Measurements from ENCODE around the gene UBR1. TPM values are rescaled to one million over a fixed set of nuclear protein-coding genes. Genes with fewer than 3 reads are reported as not detected.

The UBR1 gene
- total RNA-seq (2022; extraction: Qiagen RNA extraction; ENCODE audit: low read depth), result 3.7 to 5.1 TPM (median 4.8 TPM) in 5 replicates

DNA sequence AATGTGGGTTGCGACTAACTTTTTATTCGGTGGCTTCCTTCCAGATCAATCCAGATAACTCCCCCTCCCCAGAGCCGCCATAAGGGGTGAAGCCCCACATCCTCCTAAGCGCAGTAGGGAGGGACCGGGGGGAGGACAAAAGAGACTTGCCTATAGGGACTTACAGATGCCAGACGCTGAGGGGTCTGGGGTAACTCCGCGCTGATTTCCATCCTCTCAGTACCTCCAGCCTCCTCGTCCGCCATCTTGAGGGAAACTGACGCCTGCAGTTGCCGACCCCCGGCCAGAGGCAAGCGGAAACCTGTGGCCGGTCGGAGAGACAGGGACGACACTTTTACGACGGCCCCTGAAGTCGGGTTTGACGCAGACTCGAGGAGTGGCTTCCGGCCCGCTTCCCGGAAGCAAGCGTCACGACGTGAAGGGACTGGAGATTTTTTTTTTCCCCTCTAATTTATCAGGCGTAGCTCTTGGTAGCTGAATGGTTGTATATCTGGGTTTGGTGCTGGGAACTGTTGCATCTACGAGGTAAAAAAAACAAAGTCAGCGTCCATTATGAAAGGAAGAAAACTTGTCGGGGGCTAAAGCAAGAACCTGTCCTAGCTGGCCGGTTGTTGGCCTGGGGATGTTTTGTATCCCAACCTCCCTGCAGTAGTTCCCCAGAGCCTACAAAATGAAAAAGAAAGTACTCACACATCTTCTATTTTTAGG is at the start of gene UBR1:
TSS of gene UBR1 (minus strand) at position 261 of the 708 bp plus-strand sequence. CDS start at position 245, 16 bp downstream.

GRCh38 chr15:43133430-43134156 is 27.8 kb upstream of the UBR1 start, which contains the start of gene TMEM62:
Gene TMEM62, plus strand, starts transcription at chr15:43133586. Its CDS starts 217 bp downstream, at chr15:43133803.

DNA sequence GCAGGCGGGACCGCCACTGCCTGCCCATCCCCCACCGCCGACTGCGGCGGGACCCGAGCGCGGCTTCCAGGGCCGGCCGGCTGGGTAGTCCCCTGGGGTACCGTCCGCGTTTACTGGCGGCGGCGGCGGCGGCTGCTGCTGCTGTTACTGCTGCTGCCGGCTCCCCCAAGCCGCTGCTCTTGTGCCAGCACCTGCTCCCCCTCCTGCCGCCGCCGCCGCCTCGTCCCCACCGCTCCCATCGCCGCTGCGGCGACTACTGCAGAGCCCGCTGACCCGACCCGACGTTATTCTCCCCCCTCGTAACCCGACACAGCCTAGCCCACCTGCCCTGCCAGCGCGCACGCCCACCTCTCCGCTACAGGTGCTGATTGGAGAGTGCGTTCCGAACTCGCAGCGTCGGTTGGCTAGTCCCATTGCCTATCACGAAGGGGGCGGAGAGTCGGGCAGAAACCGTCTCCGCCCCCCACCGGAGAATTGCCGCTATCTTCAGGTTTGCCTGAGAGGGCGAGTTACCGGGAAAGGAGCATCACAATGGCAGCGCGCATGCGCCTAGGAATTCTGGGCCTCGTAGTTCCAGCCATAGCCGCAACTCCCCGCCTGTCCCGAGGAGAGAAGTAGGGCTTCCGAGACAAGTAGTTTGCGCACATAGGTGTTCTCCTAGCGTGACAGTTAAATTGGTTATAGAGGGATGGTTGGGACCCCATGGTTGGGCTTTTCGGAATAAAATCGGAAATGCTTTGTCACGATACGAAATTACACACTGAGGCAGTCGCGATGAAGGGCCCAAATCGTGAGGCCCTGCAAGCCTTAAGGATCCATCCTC is 185.1 kb downstream of the UBR1 start, which contains the start of gene TTBK2:
TSS of gene TTBK2 (minus strand) at position 260 of the 823 bp plus-strand sequence. CDS start 42,161 bp downstream, outside the sequence.

Other genes with a start within 250 kb of the UBR1 start
- gene TTBK2, start 185.3 kb downstream of the UBR1 start, total RNA-seq (2022; extraction: Qiagen RNA extraction; ENCODE audit: low read depth), result 1.4 to 2.7 TPM (median 2.5 TPM) in 5 replicates
- gene TMEM62, start 27.5 kb upstream of the UBR1 start, total RNA-seq (2022; extraction: Qiagen RNA extraction; ENCODE audit: low read depth), result 7.3 to 9.4 TPM (median 7.9 TPM) in 5 replicates
- 22.7 to 28.6 TPM (median 25.5 TPM) in 5 replicates for gene CCNDBP1, start 79.4 kb upstream of the UBR1 start, total RNA-seq (2022; extraction: Qiagen RNA extraction; ENCODE audit: low read depth)
- gene EPB42, start 115.0 kb upstream of the UBR1 start, total RNA-seq (2022; extraction: Qiagen RNA extraction; ENCODE audit: low read depth), result not detected in 5 replicates
- gene TGM5, start 160.9 kb upstream of the UBR1 start, total RNA-seq (2022; extraction: Qiagen RNA extraction; ENCODE audit: low read depth), result not detected in 5 replicates
- not detected in 5 replicates for gene TGM7, start 196.2 kb upstream of the UBR1 start, total RNA-seq (2022; extraction: Qiagen RNA extraction; ENCODE audit: low read depth)
- 7.2 to 8.8 TPM (median 7.7 TPM) in 5 replicates for gene LCMT2, start 224.5 kb upstream of the UBR1 start, total RNA-seq (2022; extraction: Qiagen RNA extraction; ENCODE audit: low read depth)

All from A549 treated with DMSO at 1 μM for 4 hours (cell line).